ENCODE results near the gene KDM5B. TPM values are rescaled to one million over a fixed set of nuclear protein-coding genes. Genes with fewer than 3 reads are reported as not detected.

KDM5B gene
- total RNA-seq, 2 experiments from 2014 or later = not detected

- H3K27ac ChIP-seq (ENCODE audit: low read depth, low read length, poor library complexity, severe bottlenecking) = no peak overlapping the region
- H3K9me3 ChIP-seq (ENCODE audit: low read length) = no peaks in the 10 kb centered on the region
- H2AFZ ChIP-seq (ENCODE audit: low read length) = no peak overlapping the region
- peaks cover 6% of the 10 kb centered on the region; the same call in 1 of the 2 replicates for H3K9me2 ChIP-seq (ENCODE audit: insufficient read depth, low read length)
- TF ChIP-seq EZH2phosphoT487 (IDR thresholded peaks at IDR 0.05; ENCODE audit: borderline replicate concordance, low read depth, low read length) (no peak), CTCF (conservative IDR thresholded peaks at IDR 0.05; ENCODE audit: low read length) (no peak)
- intact Hi-C loops (cut with micrococcal nuclease; ENCODE audit: unreplicated experiment) = no loop called here
- BruUV-seq (replicated peaks) = no TSS peak
- H3K4me1 ChIP-seq (ENCODE audit: insufficient read depth, low read length, poor library complexity, severe bottlenecking) = no peaks in the 10 kb centered on the region
- DNase-seq (ENCODE audit: low spot score) = no peak
- ChIA-PET POLR2A (no interaction called here), CTCF (ENCODE audit: unreplicated experiment) (no interaction called here)
- no peaks in the 10 kb centered on the region for H4K20me1 ChIP-seq (ENCODE audit: insufficient read depth, low read length)
- H3K79me2 ChIP-seq (ENCODE audit: insufficient read depth, low read depth, low read length) = no peaks in the 10 kb centered on the region
- H3K4me2 ChIP-seq (ENCODE audit: low read length) = no peak overlapping the region
- H3K4me3 ChIP-seq (ENCODE audit: low read depth, low read length, poor library complexity, severe bottlenecking) = no peak overlapping the region
- H3K36me3 ChIP-seq (ENCODE audit: insufficient read depth, low read length) = no peaks in the 10 kb centered on the region
Measured at GRCh38 chr1:202794051-202794740, 14.0 kb downstream of the KDM5B start.

- intact Hi-C loops (cut with micrococcal nuclease; ENCODE audit: unreplicated experiment) = no loop called here
Measured at GRCh38 chr1:202791077-202791747, 17.0 kb downstream of the KDM5B start.

More at GRCh38 chr1:202791077-202791747, 17.0 kb downstream of the KDM5B start:
- no peak for DNase-seq (ENCODE audit: low spot score)
- H3K79me2 ChIP-seq (ENCODE audit: insufficient read depth, low read depth, low read length) = no peaks in the 10 kb centered on the region
- no peak overlapping the region for H3K27ac ChIP-seq (ENCODE audit: low read depth, low read length, poor library complexity, severe bottlenecking)
- no peaks in the 10 kb centered on the region for H4K20me1 ChIP-seq (ENCODE audit: insufficient read depth, low read length)
- no peaks in the 10 kb centered on the region for H3K36me3 ChIP-seq (ENCODE audit: insufficient read depth, low read length)
- no peak overlapping the region for H3K4me3 ChIP-seq (ENCODE audit: low read depth, low read length, poor library complexity, severe bottlenecking)
- H3K9me2 ChIP-seq (ENCODE audit: insufficient read depth, low read length) = peaks cover 6% of the 10 kb centered on the region; the same call in 1 of the 2 replicates
- H3K9me3 ChIP-seq (ENCODE audit: low read length) = no peaks in the 10 kb centered on the region
- no peak overlapping the region for H3K4me2 ChIP-seq (ENCODE audit: low read length)
- CTCF ChIA-PET (ENCODE audit: unreplicated experiment) = no interaction called here
- POLR2A ChIA-PET = interaction anchor here (0.7 kb wide), 1 partner anchor 19 kb away, joined by 5 read pairs; no protein-coding TSS in a partner anchor
- TF ChIP-seq CTCF (conservative IDR thresholded peaks at IDR 0.05; ENCODE audit: low read length) (no peak), EZH2phosphoT487 (IDR thresholded peaks at IDR 0.05; ENCODE audit: borderline replicate concordance, low read depth, low read length) (no peak)
- BruUV-seq (replicated peaks) = no TSS peak
- H3K4me1 ChIP-seq (ENCODE audit: insufficient read depth, low read length, poor library complexity, severe bottlenecking) = no peaks in the 10 kb centered on the region
- no peak overlapping the region for H2AFZ ChIP-seq (ENCODE audit: low read length)
